Fibroblast of gingiva (primary cell): ENCODE measurements around the gene CWF19L1.
"Not testable (repeated sequence)": the region's sequence is repeated elsewhere in the genome, so short reads cannot be mapped to it uniquely, and the experiment has no call there.

Experiments
- DNase-seq: peaks from one replicate; pipeline ENCODE4 v3.0.0-alpha.2; 2011; ENCODE audit warnings: low read depth

CWF19L1 gene

DNA sequence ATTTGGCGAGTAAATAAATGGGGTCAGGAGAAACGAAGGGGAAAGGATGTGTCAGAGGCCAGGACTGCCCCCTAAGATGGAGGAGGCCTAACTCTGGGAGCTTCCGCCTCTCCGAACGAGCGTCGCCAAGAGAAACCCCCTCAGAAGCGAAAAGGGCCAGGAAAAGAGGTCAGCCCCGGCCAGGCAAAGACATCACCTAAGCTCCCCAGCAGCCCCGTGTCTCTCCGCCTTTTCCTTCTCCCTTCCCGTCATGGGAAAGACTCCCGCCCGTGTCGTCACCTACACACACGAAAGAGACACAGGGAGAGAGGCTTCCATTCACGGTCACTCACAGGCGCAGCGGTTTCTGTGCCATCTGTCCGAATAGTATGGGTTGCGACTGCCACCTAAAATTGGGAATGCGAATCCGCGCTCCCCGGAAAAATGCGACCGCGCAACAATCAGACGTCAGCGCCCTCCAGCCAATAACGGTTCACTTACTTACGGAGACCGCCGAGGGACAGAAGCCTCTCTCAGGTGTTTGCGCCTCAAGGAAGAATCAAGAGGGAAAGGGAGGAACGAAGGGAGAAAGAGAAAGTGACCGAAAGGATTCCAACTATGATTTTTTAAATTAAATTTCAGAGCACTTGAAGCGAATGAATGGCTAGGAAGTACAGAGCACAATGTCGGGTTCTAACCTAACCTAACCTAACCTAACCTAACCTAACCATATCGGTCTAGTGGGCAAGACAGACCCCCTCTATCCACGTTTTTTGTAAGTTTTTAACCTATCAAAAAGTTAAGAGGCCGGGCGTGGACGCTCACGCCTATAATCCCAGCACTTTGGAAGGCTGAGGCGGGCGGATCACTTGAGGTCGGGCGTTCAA lies at the start of gene CWF19L1:
TSS of gene CWF19L1 (minus strand) at position 400 of the 866 bp plus-strand sequence. CDS start at position 355, 45 bp downstream.
- DNase-seq = peak; percentile 86

DNA sequence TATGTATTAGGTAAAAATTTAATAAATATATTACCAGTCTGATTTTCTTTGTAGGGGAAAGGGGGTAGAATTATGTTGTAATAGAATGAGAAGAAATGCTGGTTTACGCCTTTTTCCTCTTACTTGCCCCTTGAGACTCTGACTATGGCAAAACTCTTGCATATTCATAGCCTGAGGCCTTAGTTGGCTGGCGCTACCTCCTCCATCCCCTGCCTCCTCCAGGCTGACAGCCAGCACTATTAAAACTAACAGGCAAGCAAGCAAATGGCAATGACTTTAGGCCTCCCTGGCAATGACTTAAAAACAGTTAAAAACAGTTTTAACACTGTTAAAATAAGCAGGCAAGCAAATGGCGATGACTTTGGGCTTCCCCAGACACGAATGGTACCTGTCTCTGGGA lies 48.2 kb upstream of the CWF19L1 start:
- peak; percentile 79 for DNase-seq

DNA sequence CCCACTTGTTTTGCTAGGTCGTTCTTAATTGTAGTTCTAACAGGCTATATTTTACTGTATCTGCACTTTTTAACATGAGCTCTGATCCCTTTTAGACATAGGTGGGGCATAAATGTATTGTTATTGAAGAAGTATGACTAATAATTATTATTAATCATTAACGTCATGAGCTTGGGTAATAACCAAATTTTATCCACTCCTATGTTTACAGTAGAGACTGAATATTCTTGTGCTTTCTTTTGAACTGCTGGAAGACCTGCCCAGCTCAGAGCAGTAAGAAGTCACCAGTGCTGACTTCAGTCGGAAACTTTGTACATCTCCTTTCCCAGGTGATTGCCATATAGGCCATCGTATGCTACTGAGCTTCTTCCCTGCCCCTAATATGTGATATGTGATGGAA lies 43.9 kb upstream of the CWF19L1 start:
- DNase-seq = no peak

DNA sequence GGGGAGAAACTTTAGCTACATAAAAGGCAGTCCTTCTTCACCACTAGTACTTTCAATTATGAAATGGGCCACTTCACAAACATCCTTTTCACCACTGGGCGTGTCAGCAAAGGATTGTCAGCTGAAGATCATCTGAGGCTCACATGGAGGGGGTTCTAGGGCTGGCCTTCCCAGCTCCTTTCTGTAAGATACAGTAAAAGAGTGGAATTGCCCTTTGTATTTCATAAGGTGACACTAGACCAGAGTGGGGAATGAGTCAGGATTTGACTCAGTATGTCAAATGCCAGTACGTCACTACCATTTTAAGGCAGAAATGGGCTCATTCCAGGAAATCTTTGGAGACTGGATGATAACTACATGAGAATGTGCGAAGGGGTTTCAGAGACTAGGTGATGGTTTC lies 40.2 kb upstream of the CWF19L1 start:
- peak; percentile 9 for DNase-seq

DNA sequence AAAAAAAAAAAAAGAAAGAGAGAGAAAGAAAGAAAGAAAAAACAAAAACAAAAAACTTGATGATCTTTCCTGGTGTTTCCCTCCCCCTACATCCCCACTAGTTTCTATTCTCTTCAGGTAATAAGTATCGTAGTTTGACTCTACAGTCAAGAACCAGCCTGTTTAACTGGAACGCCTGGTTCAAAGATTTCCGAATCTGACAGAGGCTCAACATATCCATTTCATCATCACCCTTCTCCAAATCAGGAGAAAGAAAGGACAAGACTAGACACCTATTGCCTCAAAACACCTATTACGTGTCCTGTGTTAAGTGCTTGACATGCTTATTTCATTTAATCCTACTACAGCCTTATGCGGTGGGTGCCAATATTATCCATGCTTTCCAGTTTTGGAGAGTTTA lies 39.4 kb upstream of the CWF19L1 start:
- no peak for DNase-seq

DNA sequence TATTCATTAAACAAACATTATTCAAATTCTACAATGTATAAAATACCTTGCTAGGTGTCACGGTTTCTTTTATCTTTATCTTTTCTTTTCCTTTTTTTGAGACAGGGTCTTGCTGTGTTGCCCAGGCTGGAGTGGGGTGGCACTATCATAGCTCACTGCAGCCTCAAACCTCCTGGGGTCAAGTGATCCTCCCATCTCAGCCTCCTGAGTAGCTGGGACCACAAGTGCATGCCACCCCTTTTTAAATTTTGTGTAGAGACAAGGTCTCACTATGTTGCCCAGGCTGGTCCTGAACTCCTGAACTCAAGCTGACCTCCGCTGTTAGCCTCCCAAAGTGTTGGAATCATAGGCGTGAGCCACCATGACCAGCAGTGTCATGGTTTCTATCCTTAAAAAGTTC lies 37.0 kb upstream of the CWF19L1 start:
- DNase-seq = no peak

DNA sequence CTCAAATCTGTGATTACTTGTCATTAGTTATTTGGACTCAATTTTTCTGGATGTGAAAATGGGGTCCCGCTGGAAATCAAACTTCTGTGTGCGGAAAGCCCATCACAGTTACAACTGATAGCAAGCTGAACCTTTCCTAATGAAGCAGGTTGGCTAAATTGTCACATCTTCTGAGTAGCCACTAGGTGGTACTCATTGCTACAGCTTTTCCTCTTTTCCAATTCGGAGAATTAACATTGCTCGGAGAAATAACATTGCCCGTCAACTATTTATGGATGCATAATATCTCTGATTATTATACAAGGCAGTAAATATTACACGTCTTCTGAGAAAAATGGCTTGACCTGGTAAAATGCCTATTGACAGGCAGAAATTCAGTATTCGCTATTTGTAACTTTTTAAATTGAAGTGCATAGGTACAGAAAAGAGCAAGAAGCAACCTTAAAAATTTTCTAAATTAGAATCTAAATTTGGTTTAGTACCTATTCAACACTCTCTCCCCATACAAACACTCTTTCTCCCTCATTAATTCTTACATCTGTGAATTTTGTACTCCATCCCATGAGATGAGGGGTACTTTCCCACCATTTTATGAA lies 36.4 kb upstream of the CWF19L1 start:
- DNase-seq = peak; percentile 15

DNA sequence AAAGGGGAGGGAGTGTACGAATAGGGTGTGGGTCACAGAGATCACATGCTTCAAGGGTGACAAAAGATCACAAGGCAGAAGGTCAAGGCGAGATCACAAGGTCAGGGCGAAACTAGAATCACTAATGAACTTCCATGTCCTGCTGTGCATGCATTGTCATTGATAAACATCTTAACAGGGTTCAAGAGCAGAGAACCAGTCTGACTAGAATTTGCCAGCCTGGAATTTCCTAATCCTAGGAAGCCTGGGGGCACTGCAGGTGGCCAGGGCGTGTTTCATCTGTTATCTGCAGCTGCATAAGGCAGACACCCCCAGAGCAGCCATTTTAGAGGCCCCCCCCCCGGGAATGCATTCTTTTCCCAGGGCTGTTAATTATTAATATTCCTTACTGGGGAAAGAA lies 33.7 kb upstream of the CWF19L1 start:
- DNase-seq = not testable (repeated sequence)

DNA sequence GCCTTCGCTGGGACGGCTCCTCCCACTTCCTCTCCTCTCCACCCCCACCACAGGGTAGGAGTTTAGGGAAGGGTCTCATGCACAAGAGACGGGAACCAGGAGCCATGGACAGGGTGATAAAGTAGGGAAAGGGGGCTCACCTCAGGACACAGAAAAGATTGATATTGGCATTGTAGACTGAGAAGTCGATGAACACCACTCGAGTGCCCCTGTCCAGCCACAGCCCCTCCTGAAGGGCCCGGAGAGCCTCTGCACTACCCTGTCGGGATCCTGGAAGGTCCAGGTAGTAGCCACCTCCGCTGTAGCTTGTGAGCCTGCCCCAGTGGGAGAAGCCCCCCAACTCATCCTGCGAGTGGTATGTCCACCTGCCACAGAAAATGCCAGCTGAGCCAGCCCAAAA lies 29.8 kb upstream of the CWF19L1 start:
- DNase-seq = no peak

DNA sequence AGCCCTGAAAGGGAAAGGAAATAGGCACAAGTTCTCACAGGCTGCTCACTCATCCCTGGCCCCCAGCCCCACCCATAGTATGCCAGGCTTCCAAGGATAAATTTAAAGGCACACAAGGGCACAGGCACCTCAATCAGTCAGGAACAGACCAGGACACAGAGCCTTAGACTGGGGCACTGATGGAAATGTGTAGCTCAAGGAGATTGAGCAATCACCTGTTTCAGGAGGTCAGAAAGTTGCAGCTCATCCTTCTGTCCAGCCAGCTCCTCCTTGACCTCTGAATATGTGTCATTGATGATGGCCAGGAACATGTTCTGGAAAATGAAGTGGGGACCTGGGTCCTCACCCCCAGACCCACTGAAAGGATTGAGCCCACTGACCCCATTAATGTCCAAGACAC lies 25.6 kb upstream of the CWF19L1 start:
- no peak for DNase-seq

DNA sequence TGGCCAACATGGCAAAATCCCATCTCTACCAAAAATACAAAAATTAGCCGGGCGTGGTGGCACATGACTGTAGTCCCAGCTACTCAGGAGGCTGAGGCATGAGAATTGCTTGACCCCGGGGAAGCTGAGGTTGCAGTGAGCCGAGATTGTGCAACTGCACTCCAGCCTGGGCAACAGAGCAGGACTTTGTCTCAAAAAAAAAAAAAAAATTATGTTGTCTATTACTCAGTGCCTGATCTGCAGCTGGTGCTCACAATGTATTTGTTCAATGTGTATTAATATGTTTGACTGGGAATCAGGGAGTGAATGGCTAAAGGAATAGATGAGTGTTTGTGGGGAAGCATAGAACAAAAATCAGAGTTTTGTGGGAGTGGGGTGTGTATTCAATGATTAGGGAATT lies 24.9 kb upstream of the CWF19L1 start:
- not testable (repeated sequence) for DNase-seq

DNA sequence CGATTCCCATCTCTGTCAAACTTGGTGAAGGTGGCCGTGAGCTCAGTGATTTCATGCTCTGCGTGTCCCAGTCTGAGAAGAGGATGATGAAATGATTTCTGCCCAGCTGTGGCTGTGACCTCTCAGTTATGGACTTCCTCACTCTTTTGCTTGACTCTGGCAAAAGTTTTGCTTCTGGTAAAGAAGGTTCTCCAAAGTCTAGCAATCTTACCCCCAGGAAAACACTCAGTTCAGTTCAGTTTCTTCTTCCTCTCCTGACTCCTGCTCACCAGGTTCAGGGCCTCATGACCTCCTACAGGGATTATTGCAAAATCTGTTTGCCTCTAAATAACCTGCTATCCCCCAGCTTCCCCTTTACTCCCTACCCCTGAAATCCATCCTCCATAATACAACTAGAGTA lies 23.9 kb upstream of the CWF19L1 start:
- DNase-seq = no peak

DNA sequence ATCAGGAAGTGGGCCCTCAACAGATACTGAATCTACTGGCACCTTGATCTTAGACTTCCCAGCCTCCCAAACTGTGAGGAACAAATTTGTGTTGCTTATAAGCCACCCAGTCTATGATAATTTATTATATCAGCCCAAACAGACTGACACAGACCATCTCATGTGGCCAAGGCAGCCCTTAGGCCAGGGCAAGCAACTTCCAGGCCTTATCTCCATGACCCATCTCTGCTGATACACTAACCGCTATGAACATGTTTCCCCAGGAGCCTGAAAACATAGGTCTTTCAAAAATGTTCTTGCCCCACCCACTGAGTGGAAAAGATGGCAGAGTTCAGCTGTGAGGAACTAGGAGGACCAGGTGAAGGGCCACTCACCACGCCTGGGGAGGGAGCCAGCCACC lies 22.2 kb upstream of the CWF19L1 start:
- no peak for DNase-seq

DNA sequence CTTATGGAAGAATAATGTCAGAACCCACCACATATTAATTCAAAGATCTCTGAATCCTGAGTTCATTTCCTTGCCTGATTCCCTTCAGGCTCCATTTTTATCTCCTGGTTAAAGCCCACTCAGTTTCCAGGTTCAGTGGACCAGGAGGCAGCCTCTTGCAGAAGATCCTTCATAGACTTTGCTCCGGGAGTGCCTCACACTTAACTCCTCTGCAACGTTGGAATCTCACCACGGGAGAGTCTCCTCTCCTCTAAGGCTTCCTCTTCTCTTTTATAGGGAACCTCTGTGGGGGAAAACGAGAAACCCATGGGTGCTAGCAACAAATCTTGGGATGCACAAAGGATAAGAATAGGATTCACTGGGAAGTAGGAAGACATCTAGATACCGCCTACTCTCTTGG lies 20.8 kb upstream of the CWF19L1 start:
- DNase-seq = no peak

DNA sequence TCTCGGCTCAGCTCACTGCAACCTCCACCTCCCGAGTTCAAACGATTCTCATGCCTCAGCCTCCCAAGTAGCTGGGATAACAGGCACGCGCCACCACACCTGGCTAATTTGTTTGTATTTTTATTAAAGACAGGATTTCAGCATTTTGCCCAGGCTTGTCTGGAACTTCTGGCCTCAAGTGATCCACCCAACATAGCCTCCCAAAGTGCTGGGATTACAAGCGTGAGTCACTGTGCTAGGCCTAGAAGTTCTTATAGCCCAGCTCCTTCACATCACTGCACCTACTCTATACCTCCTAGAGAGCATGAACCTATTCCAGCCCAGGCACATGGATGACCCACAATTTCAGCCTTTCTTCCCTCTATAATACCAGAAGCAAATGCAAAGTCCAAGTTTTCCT lies 20.3 kb upstream of the CWF19L1 start:
- no peak for DNase-seq

DNA sequence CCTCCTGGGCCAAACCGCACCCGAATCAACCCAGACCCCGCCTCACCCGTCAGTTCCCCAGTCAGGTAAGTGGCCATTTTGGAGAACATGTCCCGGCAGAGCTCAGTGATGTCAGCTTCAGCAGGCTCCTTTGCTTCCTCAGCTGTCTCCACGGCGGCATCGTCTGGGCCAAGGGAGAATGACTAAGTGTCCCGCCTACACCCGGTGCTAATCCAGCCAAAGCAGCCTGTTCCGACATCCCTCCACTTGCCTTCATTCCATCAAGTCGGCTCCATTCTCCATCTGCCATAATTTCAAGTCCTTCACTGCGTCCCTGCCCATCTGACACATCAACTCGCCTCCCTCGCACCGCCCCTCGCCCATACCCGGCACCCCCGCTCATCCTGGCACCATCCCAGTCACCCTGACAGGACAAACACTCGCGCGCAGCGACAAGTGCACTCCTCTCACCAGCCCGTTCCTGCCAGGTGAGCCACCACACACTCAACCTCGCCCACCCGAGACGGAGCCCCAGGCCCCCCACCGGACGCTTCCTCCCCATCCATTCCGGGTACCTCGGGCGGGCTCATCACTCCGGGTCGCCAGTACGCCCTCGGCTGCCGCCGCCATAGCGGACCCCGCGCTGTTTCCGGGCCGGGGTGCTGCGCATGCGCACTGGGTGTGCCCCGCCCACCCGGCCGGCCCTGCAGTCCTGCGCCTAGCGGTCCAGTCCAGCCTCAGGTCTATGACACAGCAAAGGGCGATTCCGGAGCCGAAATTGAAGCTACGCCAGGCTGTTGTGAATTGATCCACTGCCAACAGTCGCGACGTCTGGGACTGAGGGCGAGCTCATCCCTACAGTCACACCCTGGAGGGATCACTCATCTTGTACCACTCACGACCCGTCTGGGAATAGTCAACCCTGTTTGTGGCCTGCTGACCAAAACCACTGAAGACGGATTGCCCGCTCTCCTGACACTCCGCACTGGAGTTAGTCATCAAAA lies 18.9 kb upstream of the CWF19L1 start, which contains the start of gene BLOC1S2:
TSS of gene BLOC1S2 (minus strand) at position 630 of the 983 bp plus-strand sequence. CDS start at position 609, 21 bp downstream.
- DNase-seq = peak; percentile 84

DNA sequence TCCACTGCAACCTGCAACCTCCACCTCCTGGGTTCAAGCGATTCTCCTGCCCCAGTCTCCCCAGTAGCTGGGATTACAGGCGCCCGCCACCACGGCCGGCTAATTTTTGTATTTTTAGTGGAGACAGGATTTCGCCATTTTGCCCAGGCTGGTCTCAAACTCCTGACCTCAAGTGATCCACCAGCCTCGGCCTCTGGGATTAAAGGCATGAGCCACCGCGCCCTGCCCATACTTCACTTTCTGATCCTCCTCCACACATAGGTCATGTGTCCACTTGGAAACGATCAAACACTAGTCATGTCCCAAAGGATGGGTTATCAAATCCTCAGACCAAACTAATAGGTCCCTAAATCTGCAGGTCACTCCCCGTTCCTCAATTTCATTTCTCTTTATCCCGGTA lies 17.9 kb upstream of the CWF19L1 start:
- DNase-seq = not testable (repeated sequence)

DNA sequence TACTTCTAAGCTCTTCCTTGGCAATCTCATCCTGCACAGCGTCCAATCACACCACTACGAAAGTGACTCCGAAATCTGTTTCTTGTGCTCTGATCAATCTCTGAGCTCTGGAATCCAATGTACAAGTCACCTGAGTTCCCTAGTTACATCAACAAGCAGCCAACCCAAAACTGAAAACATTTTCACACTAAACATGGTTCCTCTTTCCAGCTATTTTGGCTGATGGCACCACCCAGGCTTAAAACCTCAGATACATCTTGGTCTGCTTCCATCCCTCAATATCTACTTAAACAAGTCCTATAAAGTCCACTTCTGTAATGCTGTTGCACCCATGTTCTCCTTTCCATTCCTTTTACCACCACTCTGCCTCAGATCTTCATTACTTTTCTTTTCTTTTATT lies 15.5 kb upstream of the CWF19L1 start:
- no peak for DNase-seq

DNA sequence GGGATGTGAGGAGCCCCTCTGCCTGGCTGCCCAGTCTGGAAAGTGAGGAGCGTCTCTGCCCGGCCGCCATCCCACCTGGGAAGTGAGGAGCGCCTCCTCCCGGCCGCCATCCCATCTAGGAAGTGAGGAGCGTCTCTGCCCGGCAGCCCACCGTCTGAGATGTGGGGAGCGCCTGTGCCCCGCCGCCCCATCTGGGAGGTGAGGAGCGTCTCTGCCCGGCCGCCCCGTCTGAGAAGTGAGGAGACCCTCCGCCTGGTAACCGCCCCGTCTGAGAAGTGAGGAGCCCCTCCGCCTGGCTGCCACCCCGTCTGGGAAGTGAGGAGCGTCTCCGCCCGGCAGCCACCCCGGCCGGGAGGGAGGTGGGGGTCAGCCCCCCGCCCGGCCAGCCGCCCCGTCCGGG lies 9.5 kb upstream of the CWF19L1 start:
- DNase-seq = not testable (repeated sequence)

DNA sequence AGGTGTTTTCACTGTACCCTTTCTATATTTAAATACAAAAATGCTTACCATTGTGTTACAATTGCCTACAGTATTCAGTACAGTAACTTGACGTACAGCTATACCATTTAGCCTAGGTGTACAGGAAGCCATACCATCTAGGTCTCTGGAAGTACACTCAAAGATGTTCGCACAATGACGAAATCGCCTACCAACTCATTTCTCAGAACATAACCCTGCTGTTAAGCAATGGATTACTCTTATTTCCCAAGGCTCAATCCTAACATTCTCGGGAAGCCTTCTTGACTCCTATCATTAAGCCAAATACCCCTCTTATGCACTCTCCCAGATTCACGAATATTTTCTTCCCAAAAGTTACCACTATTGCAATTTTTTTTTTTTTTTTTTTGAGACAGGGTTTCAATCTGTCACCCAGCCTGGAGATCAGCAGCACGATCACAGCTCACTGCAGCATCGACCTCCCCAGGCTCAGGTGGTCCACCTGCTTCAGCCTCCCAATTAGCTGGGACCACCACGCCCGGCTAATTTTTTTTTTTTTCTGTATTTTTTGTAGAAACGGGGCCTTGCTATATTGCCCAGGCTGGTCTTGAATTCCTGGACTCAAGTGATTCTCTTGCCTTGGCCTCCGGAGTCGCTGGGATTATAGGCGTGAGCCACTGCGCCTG lies 1.5 kb downstream of the CWF19L1 start:
- peak; percentile 5 for DNase-seq

DNA sequence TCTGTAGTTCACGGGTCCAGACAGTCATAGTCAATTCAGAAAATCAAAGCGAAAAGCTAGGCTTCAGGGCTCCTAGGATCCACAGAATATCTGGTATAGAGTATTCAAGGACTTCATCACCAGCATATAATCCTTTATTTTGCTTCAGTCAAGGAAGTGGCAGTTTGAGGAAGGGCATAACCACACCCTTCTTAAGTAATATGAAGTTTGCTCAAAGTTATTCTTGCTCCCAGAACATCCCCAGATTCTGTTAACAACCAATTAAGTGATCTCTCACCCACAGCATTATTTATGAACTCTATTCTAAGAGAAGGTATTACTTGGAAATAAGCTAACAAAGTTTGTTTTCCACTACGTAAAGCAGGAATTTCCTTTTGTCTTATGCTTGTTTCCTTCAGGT lies 13.2 kb downstream of the CWF19L1 start:
- no peak for DNase-seq

DNA sequence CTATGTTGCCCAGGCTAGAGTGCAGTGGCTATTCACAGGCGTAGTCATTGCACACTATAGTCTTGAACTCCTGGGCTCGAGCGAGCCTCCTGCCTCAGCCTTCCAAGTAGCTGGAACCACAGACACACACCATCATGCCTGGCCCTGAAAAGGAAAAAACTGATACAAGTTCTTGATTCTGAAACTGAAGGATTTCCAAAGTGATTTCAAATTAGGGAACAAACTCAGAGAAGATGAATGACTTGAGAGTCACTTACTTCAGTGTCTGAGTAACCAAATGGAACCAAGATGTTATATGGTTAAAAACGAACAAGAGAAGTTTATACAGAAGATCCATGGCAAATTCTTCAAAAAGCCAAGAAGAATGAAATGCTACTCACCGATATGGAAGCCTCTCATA lies 14.4 kb downstream of the CWF19L1 start:
- DNase-seq = no peak
